ENCODE results near the gene CTH. TPM values are rescaled to one million over a fixed set of nuclear protein-coding genes. Genes with fewer than 3 reads are reported as not detected.

Gene CTH
- total and polyA plus RNA-seq, 2 of the 13 experiments (the other 11 are each of a cell fraction or from before 2014, with no cell fraction given): 8.7 to 19.7 TPM

DNA sequence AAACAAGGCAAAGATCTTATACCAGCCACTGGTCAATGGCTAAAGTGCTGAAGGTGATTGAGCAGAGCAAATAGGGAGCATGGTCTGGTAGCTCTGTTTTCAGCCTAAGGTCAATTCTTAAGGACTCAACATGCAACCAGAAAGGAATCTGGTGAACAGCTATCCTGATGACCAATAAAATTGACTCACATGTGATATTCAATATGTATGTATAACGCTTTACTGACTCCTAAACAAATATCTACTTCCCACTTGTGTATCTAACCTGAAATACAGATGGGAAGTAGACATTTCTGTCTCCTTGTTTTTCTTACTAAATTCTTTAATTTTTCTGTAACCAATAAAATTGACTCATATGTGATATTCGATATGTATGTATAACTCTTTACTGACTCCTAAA, 24.9 kb upstream of the CTH start:
- BruUV-seq (replicated peaks): no TSS peak
- no peak overlapping the region for H3K27ac ChIP-seq (ENCODE audit: extremely low read length, insufficient read depth, low read length)
- intact Hi-C loops (cut with micrococcal nuclease; ENCODE audit: unreplicated experiment): no loop called here
- no peaks in the 10 kb centered on the region for H3K4me1 ChIP-seq (ENCODE audit: insufficient read depth, low read length)
- TF ChIP-seq ZBTB7B (CRISPR knock-in tag; IDR thresholded peaks at IDR 0.05): no peak
- no peak for TF ChIP-seq ATF4 (CRISPR knock-in tag; IDR thresholded peaks at IDR 0.05)
- TF ChIP-seq BCL6 (CRISPR knock-in tag; IDR thresholded peaks at IDR 0.05): no peak
- no peak for TF ChIP-seq SSRP1 (CRISPR knock-in tag; IDR thresholded peaks at IDR 0.05)
- no peak for TF ChIP-seq ZNF160 (CRISPR knock-in tag; IDR thresholded peaks at IDR 0.05)
- TF ChIP-seq ZBTB21 (CRISPR knock-in tag; IDR thresholded peaks at IDR 0.05): no peak
- TF ChIP-seq ZNF619 (CRISPR knock-in tag; IDR thresholded peaks at IDR 0.05): no peak
- no peak for TF ChIP-seq PHB2 (IDR thresholded peaks at IDR 0.05; ENCODE audit: partially characterized antibody)
- TF ChIP-seq ZNF546 (CRISPR knock-in tag; conservative IDR thresholded peaks at IDR 0.05): no peak
- TF ChIP-seq ZNF496 (CRISPR knock-in tag; IDR thresholded peaks at IDR 0.05; ENCODE audit: insufficient replicate concordance): no peak
- no peak for TF ChIP-seq ZNF709 (CRISPR knock-in tag; IDR thresholded peaks at IDR 0.05)
- no peak for TF ChIP-seq BRCA1 (CRISPR knock-in tag; IDR thresholded peaks at IDR 0.05)
- TF ChIP-seq HOXA7 (CRISPR knock-in tag; IDR thresholded peaks at IDR 0.05): no peak
- no peak for TF ChIP-seq KDM5A (IDR thresholded peaks at IDR 0.05; ENCODE audit: borderline replicate concordance, low read length)
- no peak for TF ChIP-seq CHD4 (IDR thresholded peaks at IDR 0.05; ENCODE audit: borderline replicate concordance, low read length)
- TF ChIP-seq HCFC1 (IDR thresholded peaks at IDR 0.05; ENCODE audit: low read depth, low read length): no peak
- no peak for TF ChIP-seq HNRNPL (IDR thresholded peaks at IDR 0.05; ENCODE audit: low read depth, low read length)
- no peak for TF ChIP-seq ZNF574 (CRISPR knock-in tag; IDR thresholded peaks at IDR 0.05)
- H3K9me3 ChIP-seq (ENCODE audit: low read length): no peaks in the 10 kb centered on the region
- no peak for ATAC-seq
- ChIA-PET CTCF (ENCODE audit: low intra/inter-chr PET ratio, low total read pairs) (no interaction called here), POLR2A (no interaction called here)
- in situ Hi-C loops (cut with HindIII; ENCODE audit: extremely low pct_ligation_motif_present, low pct_unique_long_range_greater_than_20kb): no loop called here
- no peak overlapping the region for H3K9ac ChIP-seq (ENCODE audit: insufficient read depth, low read depth, low read length)
- no peaks in the 10 kb centered on the region for H4K20me1 ChIP-seq (ENCODE audit: insufficient read depth, low read length)
- no peak overlapping the region for H3K4me2 ChIP-seq (ENCODE audit: low read depth, low read length)
- no peak overlapping the region for H2AFZ ChIP-seq (ENCODE audit: low read length)
- no peaks in the 10 kb centered on the region; a peak in 2 of 5 replicates for H3K27me3 ChIP-seq (ENCODE audit: control insufficient read depth in 1 of 2, insufficient read depth in 2 of 2, low read length in 2 of 2)
- WGBS (ENCODE audit: low lambda C conversion rate): 23% methylated on average over 2 of the region's 2 CpGs
- no peak for FAIRE-seq
- no peaks in the 10 kb centered on the region for H3K36me3 ChIP-seq (replicated peaks in 1 of 2; ENCODE audit: control insufficient read depth in 1 of 2, insufficient read depth in 2 of 2, low read length in 2 of 2)
- no peak overlapping the region for H3K4me3 ChIP-seq (replicated peaks in 1 of 3; ENCODE audit: insufficient read depth in 1 of 3, low read depth in 2 of 3, low read length in 3 of 3)
- no peaks in the 10 kb centered on the region for H3K79me2 ChIP-seq (ENCODE audit: insufficient read depth, low read length)
- no peak for DNase-seq (ENCODE audit: low spot score)

All from HepG2 (cell line).